ENCODE measurements around the gene ARSG. TPM values are rescaled to one million over a fixed set of nuclear protein-coding genes. Genes with fewer than 3 reads are reported as not detected.

ARSG gene
- total and polyA plus RNA-seq, 10 of the 15 experiments (the other 5 are each of a cell fraction or from before 2014, with no cell fraction given): 2.9 to 13.5 (median 7.6) TPM

GRCh38 chr17:68288375-68288774 is 2.9 kb upstream of the ARSG start (continued):
- no peak for TF ChIP-seq GATAD2B (conservative IDR thresholded peaks at IDR 0.05; ENCODE audit: low read depth)
- no peak for TF ChIP-seq KAT2A (conservative IDR thresholded peaks at IDR 0.05; ENCODE audit: control insufficient read depth, low read depth, low read length)
- TF ChIP-seq FOS (IDR thresholded peaks at IDR 0.05; ENCODE audit: borderline replicate concordance, extremely low read depth, insufficient read length): no peak
- TF ChIP-seq ZNF24 (IDR thresholded peaks at IDR 0.05): no peak
- TF ChIP-seq ETV6 (conservative IDR thresholded peaks at IDR 0.05 in 1 of 2, IDR thresholded peaks at IDR 0.05 in 1 of 2; ENCODE audit: borderline replicate concordance in 1 of 2, low read depth in 1 of 2): peak in 1 of 2 experiments; percentile 18; a peak in 1 of 4 replicates
- TF ChIP-seq CREM (IDR thresholded peaks at IDR 0.05; ENCODE audit: low read depth): peak; percentile 55
- TF ChIP-seq ATF3 (IDR thresholded peaks at IDR 0.05; ENCODE audit: borderline replicate concordance, extremely low read depth, low read depth, low read length): no peak
- no peak for TF ChIP-seq NFYB (IDR thresholded peaks at IDR 0.05; ENCODE audit: insufficient read depth, low read depth, low read length)
- TF ChIP-seq SIN3A (IDR thresholded peaks at IDR 0.05; ENCODE audit: low read depth, low read length): no peak
- TF ChIP-seq ZBTB33 (IDR thresholded peaks at IDR 0.05): 0 out of 2 replicates have a peak, but pooled peaks have one; percentile 38
- 0 out of 2 replicates have a peak, but pooled peaks have one; percentile 16 for TF ChIP-seq NR2F1 (conservative IDR thresholded peaks at IDR 0.05)
- no peak for TF ChIP-seq KDM1A (IDR thresholded peaks at IDR 0.05; ENCODE audit: borderline replicate concordance)
- peak; percentile 83 for TF ChIP-seq PKNOX1 (IDR thresholded peaks at IDR 0.05)
- TF ChIP-seq BACH1 (IDR thresholded peaks at IDR 0.05; ENCODE audit: borderline replicate concordance): peak; percentile 57; the same call in 1 of the 2 replicates
- peak; percentile 60; the same call in 1 of the 2 replicates for TF ChIP-seq PML (IDR thresholded peaks at IDR 0.05; ENCODE audit: low read length)
- TF ChIP-seq MXI1 (IDR thresholded peaks at IDR 0.05; ENCODE audit: low read depth, low read length): no peak
- peak; percentile 3; the same call in 1 of the 2 replicates for TF ChIP-seq PAX5 (IDR thresholded peaks at IDR 0.05; ENCODE audit: borderline replicate concordance, low read depth, low read length)
